ENCODE results near the gene DHX34.

- TF ChIP-seq CTCF (IDR thresholded peaks at IDR 0.05; ENCODE audit: poor library complexity) = no peak
- TF ChIP-seq EZH2 (IDR thresholded peaks at IDR 0.05; ENCODE audit: borderline replicate concordance) = no peak
- TF ChIP-seq EZH2phosphoT487 (IDR thresholded peaks at IDR 0.05; ENCODE audit: low read depth, severe bottlenecking, unreplicated experiment) = no peak
Observed at GRCh38 chr19:47428177-47428894, 79.2 kb downstream of the DHX34 start.

All from hepatocyte (in vitro differentiated cells).